Bronchial epithelial cell (primary cell): ENCODE measurements around the gene ASB18. TPM values are rescaled to one million over a fixed set of nuclear protein-coding genes. Genes with fewer than 3 reads are reported as not detected.
"Not testable (repeated sequence)": the region's sequence is repeated elsewhere in the genome, so short reads cannot be mapped to it uniquely, and the experiment has no call there.

ENCODE experiments used
- DNase-seq: peaks from one replicate; pipeline ENCODE4 v3.0.0-alpha.2; 2010; ENCODE audit warnings: low read depth
- FAIRE-seq: peaks from 2 replicates; lab custom pipeline; 2011; peaks lifted over from hg19 to GRCh38; lab: Jason Lieb, UNC
- H3K27me3 ChIP-seq: 2 replicates; pipeline ENCODE4 v1.5.1; 2011; ENCODE audit warnings: low read length; ENCODE audit not compliant: control insufficient read depth, insufficient read depth
- H3K36me3 ChIP-seq: 2 replicates; pipeline ENCODE4 v1.5.1; 2011; ENCODE audit warnings: low read length; ENCODE audit not compliant: control insufficient read depth, insufficient read depth
- H3K4me3 ChIP-seq: 2 replicates; pipeline ENCODE4 v1.5.1; 2011; ENCODE audit warnings: mild to moderate bottlenecking, low read depth, low read length, control low read depth
- CTCF ChIP-seq: IDR thresholded peaks from 2 replicates; pipeline ENCODE4 v1.5.1; 2011; ENCODE audit warnings: mild to moderate bottlenecking, moderate library complexity, low read length, control low read depth, inconsistent platforms; ENCODE audit not compliant: insufficient read depth, severe bottlenecking
- total RNA-seq: library from RNA; depleted of rRNA; stranded (reverse); fragments of >200 nt; gene quantifications from 2 replicates; pipeline ENCODE4 v1.2.1, GENCODE V29; 2014

Gene ASB18
- total RNA-seq, 1 donor from 2014 or later = not detected

GRCh38 chr2:236282406-236282805, 18.2 kb upstream of the ASB18 start:
- FAIRE-seq (no peak), DNase-seq (no peak)
- no peak overlapping the region for H3K4me3 ChIP-seq
- no peaks in the 10 kb centered on the region for H3K27me3 ChIP-seq
- TF ChIP-seq CTCF = no peak
- H3K36me3 ChIP-seq = no peaks in the 10 kb centered on the region

DNA sequence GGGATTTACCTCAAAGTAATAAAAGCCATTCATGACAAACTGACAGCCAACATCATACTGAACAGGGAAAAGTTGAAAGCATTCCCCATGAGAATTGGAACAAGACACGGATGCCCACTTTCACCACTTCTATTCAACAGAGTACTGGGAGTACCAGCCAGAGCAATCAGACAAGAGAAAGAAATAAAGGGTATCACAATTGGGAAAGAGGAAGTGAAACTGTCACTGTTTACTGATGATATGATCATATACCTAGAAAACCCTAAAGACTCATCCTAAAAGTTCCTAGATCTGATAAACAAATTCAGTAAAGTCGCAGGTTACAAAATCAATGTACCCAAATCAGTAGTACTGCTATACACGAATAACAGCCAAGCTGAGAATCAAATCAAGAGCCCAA, 17.2 kb upstream of the ASB18 start:
- DNase-seq (no peak), FAIRE-seq (no peak)
- no peak for TF ChIP-seq CTCF
- Histone ChIP-seq H3K27me3 (no peaks in the 10 kb centered on the region), H3K36me3 (no peaks in the 10 kb centered on the region), H3K4me3 (no peak overlapping the region)

DNA sequence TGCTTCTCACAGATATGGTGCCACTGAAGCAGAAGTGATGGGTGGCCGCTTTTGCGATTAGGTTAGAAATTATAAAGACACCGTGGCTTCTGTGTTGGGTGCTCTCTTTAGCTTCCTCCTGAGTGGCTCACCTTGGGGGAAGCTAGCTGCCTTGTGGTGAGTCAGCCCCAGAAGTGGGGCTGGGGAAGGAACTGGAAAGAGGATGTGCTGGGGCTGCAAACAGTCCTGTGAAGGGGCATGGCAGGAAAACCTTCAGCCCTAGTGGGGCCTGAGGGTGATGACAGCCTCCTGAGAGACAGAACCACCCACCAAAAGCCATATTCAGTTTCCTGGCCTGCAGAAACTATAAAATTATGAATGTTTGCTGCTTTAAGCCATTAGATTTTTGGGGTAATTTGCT, 8.9 kb upstream of the ASB18 start:
- DNase-seq = peak; percentile 1
- Histone ChIP-seq H3K27me3 (no peaks in the 10 kb centered on the region), H3K36me3 (no peaks in the 10 kb centered on the region), H3K4me3 (no peak overlapping the region)
- no peak for FAIRE-seq
- TF ChIP-seq CTCF = no peak

GRCh38 chr2:236271851-236272250, 7.6 kb upstream of the ASB18 start:
- H3K27me3 ChIP-seq = no peaks in the 10 kb centered on the region
- TF ChIP-seq CTCF = no peak
- DNase-seq = no peak
- no peak for FAIRE-seq
- no peak overlapping the region for H3K4me3 ChIP-seq
- no peaks in the 10 kb centered on the region for H3K36me3 ChIP-seq

- not testable (repeated sequence) for FAIRE-seq, DNase-seq, H3K4me3 ChIP-seq, H3K27me3 ChIP-seq, H3K36me3 ChIP-seq
These were observed 5.7 kb upstream of the ASB18 start for GRCh38 chr2:236269876-236270275.

DNA sequence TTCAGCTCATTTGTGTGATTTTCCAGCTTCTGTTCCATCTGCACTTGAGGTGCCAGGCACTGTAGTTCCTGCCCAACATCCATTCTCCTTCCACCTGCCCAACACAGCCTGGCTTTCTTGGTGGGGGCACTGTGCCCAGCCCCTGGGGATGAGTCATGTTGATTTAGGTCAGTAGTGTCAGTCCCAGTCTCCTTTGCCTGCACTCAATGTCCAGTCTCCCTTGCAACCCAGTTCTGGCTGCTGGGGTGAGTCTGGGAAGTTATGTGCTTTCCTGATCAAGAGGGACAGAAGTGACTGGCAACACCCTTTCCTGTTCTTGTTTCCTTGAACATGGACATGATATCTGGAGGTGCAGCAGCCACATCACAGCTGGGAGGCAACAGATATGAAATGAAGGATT, 1.5 kb upstream of the ASB18 start:
- DNase-seq = no peak
- no peaks in the 10 kb centered on the region for H3K36me3 ChIP-seq
- no peak overlapping the region for H3K4me3 ChIP-seq
- no peak for TF ChIP-seq CTCF
- no peaks in the 10 kb centered on the region for H3K27me3 ChIP-seq
- FAIRE-seq = no peak
